ENCODE data around the gene NPDC1.

Gene NPDC1

DNA sequence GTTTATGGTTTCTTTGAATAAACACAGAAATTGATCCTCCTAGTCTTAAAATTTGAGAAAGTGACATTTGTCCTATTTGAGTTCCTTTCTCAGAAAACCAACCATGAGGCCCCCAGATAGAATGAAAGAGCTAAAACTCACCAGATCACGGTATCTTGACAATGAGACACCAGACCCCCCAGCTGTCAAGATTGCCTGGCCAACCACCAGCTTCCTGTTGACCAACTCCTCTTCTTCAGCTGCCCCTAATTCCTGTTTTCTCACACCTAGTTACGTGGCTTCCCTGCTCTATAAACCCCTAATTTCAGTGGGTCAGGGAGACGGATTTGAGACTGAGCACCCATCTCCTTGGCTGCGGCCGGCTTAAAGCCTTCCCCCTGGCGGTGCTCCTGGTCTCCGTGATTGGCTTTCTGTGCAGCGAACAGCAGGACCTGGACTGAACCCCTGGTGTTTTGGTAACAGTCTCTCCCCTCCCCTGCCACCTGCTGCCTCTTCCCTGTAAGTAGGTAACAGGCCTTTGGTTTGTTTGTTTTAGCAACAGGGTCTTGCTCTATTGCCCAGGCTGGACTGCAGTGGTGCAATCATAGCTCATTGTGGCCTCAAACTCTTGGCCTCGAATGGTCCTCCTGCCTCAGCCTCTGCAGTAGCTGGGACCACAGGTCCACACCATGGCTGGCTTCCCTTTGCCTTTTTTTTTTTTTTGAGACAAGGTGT is 12.7 kb upstream of the NPDC1 start:
- TF ChIP-seq FOXM1 (IDR thresholded peaks at IDR 0.05; ENCODE audit: borderline replicate concordance, low read depth) (no peak), EGR1 (IDR thresholded peaks at IDR 0.05) (no peak), TCF12 (IDR thresholded peaks at IDR 0.05; ENCODE audit: low read depth) (no peak), REST (IDR thresholded peaks at IDR 0.05; ENCODE audit: low read depth) (no peak), CEBPB (IDR thresholded peaks at IDR 0.05) (no peak), NFIC (IDR thresholded peaks at IDR 0.05) (no peak), TAF1 (IDR thresholded peaks at IDR 0.05; ENCODE audit: low read depth) (no peak), RAD21 (IDR thresholded peaks at IDR 0.05; ENCODE audit: low read depth) (no peak), YY1 (IDR thresholded peaks at IDR 0.05; ENCODE audit: low read depth) (no peak), CREB1 (IDR thresholded peaks at IDR 0.05; ENCODE audit: low read depth) (no peak), EP300 (IDR thresholded peaks at IDR 0.05; ENCODE audit: borderline replicate concordance) (no peak)
- TF ChIP-seq, protein P1, sequence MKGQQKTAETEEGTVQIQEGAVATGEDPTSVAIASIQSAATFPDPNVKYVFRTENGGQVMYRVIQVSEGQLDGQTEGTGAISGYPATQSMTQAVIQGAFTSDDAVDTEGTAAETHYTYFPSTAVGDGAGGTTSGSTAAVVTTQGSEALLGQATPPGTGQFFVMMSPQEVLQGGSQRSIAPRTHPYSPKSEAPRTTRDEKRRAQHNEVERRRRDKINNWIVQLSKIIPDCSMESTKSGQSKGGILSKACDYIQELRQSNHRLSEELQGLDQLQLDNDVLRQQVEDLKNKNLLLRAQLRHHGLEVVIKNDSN (IDR thresholded peaks at IDR 0.05) = no peak
- TF ChIP-seq, protein P2, sequence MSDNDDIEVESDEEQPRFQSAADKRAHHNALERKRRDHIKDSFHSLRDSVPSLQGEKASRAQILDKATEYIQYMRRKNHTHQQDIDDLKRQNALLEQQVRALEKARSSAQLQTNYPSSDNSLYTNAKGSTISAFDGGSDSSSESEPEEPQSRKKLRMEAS (IDR thresholded peaks at IDR 0.05) = no peak

DNA sequence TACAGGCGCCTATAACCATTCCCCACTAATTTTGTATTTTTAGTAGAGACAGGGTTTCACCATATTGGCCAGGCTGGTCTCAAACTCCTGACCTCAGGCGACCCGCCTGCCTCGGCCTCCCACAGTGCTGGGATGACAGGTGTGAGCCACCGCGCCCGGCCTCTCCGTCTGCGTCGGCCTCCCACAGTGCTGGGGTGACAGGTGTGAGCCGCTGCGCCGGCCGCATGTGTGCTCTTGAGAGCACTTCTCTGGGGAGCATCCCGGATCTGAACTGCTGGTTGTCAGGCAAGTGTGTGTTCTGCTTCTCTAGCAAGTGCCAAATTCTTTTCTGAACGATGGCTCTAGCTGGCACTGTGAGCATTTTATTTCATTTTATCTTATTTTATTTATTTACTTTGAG is 11.6 kb upstream of the NPDC1 start:
- TF ChIP-seq CREB1 (IDR thresholded peaks at IDR 0.05; ENCODE audit: low read depth) = no peak
- TF ChIP-seq CEBPB (IDR thresholded peaks at IDR 0.05) = no peak
- TF ChIP-seq FOXM1 (IDR thresholded peaks at IDR 0.05; ENCODE audit: borderline replicate concordance, low read depth) = no peak
- no peak for TF ChIP-seq YY1 (IDR thresholded peaks at IDR 0.05; ENCODE audit: low read depth)
- TF ChIP-seq TCF12 (IDR thresholded peaks at IDR 0.05; ENCODE audit: low read depth) = no peak
- no peak for TF ChIP-seq ZBTB7A (IDR thresholded peaks at IDR 0.05; ENCODE audit: low read depth)
- TF ChIP-seq NFIC (IDR thresholded peaks at IDR 0.05) = no peak
- TF ChIP-seq EP300 (IDR thresholded peaks at IDR 0.05; ENCODE audit: borderline replicate concordance) = no peak
- TF ChIP-seq EGR1 (IDR thresholded peaks at IDR 0.05) = no peak
- no peak for TF ChIP-seq REST (IDR thresholded peaks at IDR 0.05; ENCODE audit: low read depth)
- no peak for TF ChIP-seq RAD21 (IDR thresholded peaks at IDR 0.05; ENCODE audit: low read depth)
- TF ChIP-seq TAF1 (IDR thresholded peaks at IDR 0.05; ENCODE audit: low read depth) = no peak
- TF ChIP-seq, protein P2 (IDR thresholded peaks at IDR 0.05) = no peak
- no peak for TF ChIP-seq TEAD4 (IDR thresholded peaks at IDR 0.05)
- TF ChIP-seq, protein P1 (IDR thresholded peaks at IDR 0.05) = no peak

GRCh38 chr9:137056739-137057415 is 10.9 kb upstream of the NPDC1 start:
- TF ChIP-seq CEBPB (IDR thresholded peaks at IDR 0.05) (no peak), TEAD4 (IDR thresholded peaks at IDR 0.05) (no peak), YY1 (IDR thresholded peaks at IDR 0.05; ENCODE audit: low read depth) (no peak), EP300 (IDR thresholded peaks at IDR 0.05; ENCODE audit: borderline replicate concordance) (no peak), CREB1 (IDR thresholded peaks at IDR 0.05; ENCODE audit: low read depth) (no peak), NFIC (IDR thresholded peaks at IDR 0.05) (no peak), REST (IDR thresholded peaks at IDR 0.05; ENCODE audit: low read depth) (no peak), EGR1 (IDR thresholded peaks at IDR 0.05) (no peak), TAF1 (IDR thresholded peaks at IDR 0.05; ENCODE audit: low read depth) (no peak), FOXM1 (IDR thresholded peaks at IDR 0.05; ENCODE audit: borderline replicate concordance, low read depth) (no peak), RAD21 (IDR thresholded peaks at IDR 0.05; ENCODE audit: low read depth) (no peak), ZBTB7A (IDR thresholded peaks at IDR 0.05; ENCODE audit: low read depth) (no peak)
- TF ChIP-seq, protein P2 (IDR thresholded peaks at IDR 0.05) = no peak
- TF ChIP-seq, protein P1 (IDR thresholded peaks at IDR 0.05) = no peak

Data from Ishikawa (cell line).